Fibroblast of lung (primary cell): ENCODE results near the gene NACC1.

ENCODE experiments used
- CTCF ChIP-seq, 2 donors: IDR thresholded peaks in 1 of 2; conservative IDR thresholded peaks in 1 of 2; 1 replicate in 1 of 2; 2 replicates in 1 of 2; pipeline ENCODE4 v1.5.1; 2011 to 2012; ENCODE audit warnings: low read length in 2 of 2, control low read depth in 1 of 2, inconsistent platforms in 1 of 2, low read depth in 1 of 2, mild to moderate bottlenecking in 1 of 2
- EZH2 ChIP-seq: IDR thresholded peaks from 2 replicates; pipeline ENCODE4 v1.5.1; 2012; ENCODE audit warnings: low read length, control low read depth, mild to moderate bottlenecking; ENCODE audit errors: missing control alignments

- TF ChIP-seq CTCF (conservative IDR thresholded peaks at IDR 0.05 in 1 of 2, IDR thresholded peaks at IDR 0.05 in 1 of 2; ENCODE audit: low read depth in 1 of 2, low read length in 2 of 2): no peak
- TF ChIP-seq EZH2: no peak
Observed at GRCh38 chr19:13097463-13098258, 20.4 kb upstream of the NACC1 start.
